H4 (cell line): Measurements from ENCODE around the gene GCKR. TPM values are rescaled to one million over a fixed set of nuclear protein-coding genes. Genes with fewer than 3 reads are reported as not detected.

Source experiments
- DNase-seq: peaks from one replicate; pipeline ENCODE4 v3.0.0-alpha.2; 2015; ENCODE audit warnings: low spot score
- total RNA-seq: library from RNA; depleted of rRNA; stranded (reverse); fragments of >200 nt; shearing (Covaris generic); gene quantifications from 2 replicates; pipeline ENCODE4 v1.2.3, GENCODE V29; 2014; rRNA removed

GCKR gene
- total RNA-seq, 1 experiment from 2014 or later, result not detected

DNA sequence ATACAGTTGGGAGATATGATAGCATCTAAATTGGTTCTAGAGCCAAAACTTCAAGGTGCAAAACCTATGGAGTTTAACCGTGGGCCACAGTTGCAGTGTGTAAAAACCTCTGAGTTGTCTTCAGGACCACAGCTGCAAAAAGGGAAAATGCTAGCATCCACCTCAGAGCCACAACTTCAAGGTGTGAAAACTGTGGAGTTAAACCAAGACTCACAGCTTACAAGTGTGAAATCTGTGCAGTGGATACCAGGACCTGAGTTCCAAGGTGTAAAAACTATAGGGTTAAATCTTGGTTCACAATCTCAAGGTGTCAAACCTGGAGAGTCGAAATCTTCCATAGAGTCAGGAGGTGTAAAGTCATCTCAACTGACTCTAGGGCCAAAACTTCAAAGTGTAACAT, 75.8 kb downstream of the GCKR start:
- no peak for DNase-seq

GRCh38 chr2:27572998-27573429, 76.4 kb downstream of the GCKR start:
- no peak for DNase-seq

Other genes with a start within 250 kb of the GCKR start
- gene SLC30A3, start 233.8 kb upstream of the GCKR start, total RNA-seq, result 0.46 and 0.49 TPM in 2 replicates
- gene DNAJC5G, start 221.4 kb upstream of the GCKR start, total RNA-seq, result not detected in 2 replicates
- 0.35 TPM in 1 of 2 replicates, not detected in the other for gene TRIM54, start 214.4 kb upstream of the GCKR start, total RNA-seq
- gene UCN, start 188.4 kb upstream of the GCKR start, total RNA-seq, result 0.53 TPM in 1 of 2 replicates, not detected in the other
- 52.9 and 61.7 TPM in 2 replicates for gene MPV17, start 173.7 kb upstream of the GCKR start, total RNA-seq
- 24.5 and 29.9 TPM in 2 replicates for gene GTF3C2, start 140.1 kb upstream of the GCKR start, total RNA-seq
- 15.0 and 23.8 TPM in 2 replicates for gene EIF2B4, start 126.5 kb upstream of the GCKR start, total RNA-seq
- 79.6 and 84.6 TPM in 2 replicates for gene SNX17, start 126.2 kb upstream of the GCKR start, total RNA-seq
- gene ZNF513, start 116.1 kb upstream of the GCKR start, total RNA-seq, result 1.4 and 2.8 TPM in 2 replicates
- 72.0 and 81.7 TPM in 2 replicates for gene PPM1G, start 87.2 kb upstream of the GCKR start, total RNA-seq
- 99.9 and 102 TPM in 2 replicates for gene NRBP1, start 68.2 kb upstream of the GCKR start, total RNA-seq
- not detected in 2 replicates for gene KRTCAP3, start 54.5 kb upstream of the GCKR start, total RNA-seq
- gene IFT172, start 7.1 kb upstream of the GCKR start, total RNA-seq, result 4.5 and 6.3 TPM in 2 replicates
- 0.16 and 0.29 TPM in 2 replicates for gene FNDC4, start 1.6 kb upstream of the GCKR start, total RNA-seq
- 16.9 and 18.0 TPM in 2 replicates for gene ZNF512, start 86.2 kb downstream of the GCKR start, total RNA-seq
- 1.5 and 1.9 TPM in 2 replicates for gene CCDC121, start 132.2 kb downstream of the GCKR start, total RNA-seq
- gene GPN1, start 132.2 kb downstream of the GCKR start, total RNA-seq, result 22.3 and 29.9 TPM in 2 replicates
- 9.1 and 11.8 TPM in 2 replicates for gene SUPT7L, start 166.8 kb downstream of the GCKR start, total RNA-seq
- 16.6 and 17.4 TPM in 2 replicates for gene SLC4A1AP, start 167.1 kb downstream of the GCKR start, total RNA-seq